NB4 (cell line): ENCODE measurements around the gene NOL9.

Experiments used
- POLR2A ChIP-seq: IDR thresholded peaks from 2 replicates; pipeline ENCODE4 v1.6.1; 2011; ENCODE audit warnings: mild to moderate bottlenecking; ENCODE audit not compliant: insufficient read length; ENCODE audit errors: extremely low read depth
- TF ChIP-seq, protein P1 (sequence below): IDR thresholded peaks from one replicate; pipeline ENCODE4 v1.5.1; 2012; ENCODE audit warnings: low read depth, low read length

DNA sequence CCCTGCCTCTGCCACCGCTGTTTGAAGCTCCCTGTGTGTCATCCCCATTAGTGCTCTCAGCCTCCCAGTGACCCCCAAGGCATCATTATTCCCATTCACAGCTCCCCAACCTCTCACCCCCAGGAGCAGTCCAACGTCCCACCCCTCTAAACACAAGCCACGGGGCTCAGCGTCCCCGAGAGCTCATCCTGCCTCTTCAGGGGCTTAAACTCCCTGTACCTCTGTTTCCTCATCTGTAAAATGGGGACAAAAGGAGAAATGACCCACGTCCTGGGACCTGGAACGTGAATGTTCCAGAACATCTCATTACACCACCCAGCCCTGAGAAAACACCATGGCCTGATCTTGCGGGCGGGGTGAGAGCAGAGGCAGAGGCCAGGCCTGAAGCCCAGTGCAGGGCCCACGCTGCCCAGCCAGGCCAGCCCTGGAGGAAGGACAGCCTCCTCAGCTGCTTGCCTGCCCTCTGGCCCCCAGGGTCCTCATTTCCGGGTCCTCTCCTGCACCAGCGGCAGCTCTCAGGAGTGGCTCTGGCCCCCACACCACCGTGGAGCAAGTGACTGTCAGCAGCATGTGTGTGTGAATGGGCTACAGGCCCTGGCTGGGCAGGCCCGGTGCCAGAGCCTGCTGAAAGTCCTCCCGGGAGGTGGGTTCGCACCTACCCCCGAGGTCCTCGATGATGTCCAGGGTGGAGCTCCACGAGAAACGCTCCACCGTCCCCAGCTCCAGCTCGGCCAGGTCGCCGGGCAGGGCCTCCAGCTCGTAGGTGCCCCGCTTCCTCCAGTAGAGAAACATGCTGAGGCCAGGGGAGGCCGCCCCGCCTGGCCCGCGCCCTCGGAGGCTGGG is 48.7 kb downstream of the NOL9 start:
- TF ChIP-seq, protein P1, sequence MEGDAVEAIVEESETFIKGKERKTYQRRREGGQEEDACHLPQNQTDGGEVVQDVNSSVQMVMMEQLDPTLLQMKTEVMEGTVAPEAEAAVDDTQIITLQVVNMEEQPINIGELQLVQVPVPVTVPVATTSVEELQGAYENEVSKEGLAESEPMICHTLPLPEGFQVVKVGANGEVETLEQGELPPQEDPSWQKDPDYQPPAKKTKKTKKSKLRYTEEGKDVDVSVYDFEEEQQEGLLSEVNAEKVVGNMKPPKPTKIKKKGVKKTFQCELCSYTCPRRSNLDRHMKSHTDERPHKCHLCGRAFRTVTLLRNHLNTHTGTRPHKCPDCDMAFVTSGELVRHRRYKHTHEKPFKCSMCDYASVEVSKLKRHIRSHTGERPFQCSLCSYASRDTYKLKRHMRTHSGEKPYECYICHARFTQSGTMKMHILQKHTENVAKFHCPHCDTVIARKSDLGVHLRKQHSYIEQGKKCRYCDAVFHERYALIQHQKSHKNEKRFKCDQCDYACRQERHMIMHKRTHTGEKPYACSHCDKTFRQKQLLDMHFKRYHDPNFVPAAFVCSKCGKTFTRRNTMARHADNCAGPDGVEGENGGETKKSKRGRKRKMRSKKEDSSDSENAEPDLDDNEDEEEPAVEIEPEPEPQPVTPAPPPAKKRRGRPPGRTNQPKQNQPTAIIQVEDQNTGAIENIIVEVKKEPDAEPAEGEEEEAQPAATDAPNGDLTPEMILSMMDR, result no peak
- no peak for TF ChIP-seq POLR2A
